Fibroblast of mammary gland (primary cell): Measurements from ENCODE around the gene SND1.
"Not testable (repeated sequence)": the region's sequence is repeated elsewhere in the genome, so short reads cannot be mapped to it uniquely, and the experiment has no call there.

Experiments used
- DNase-seq: peaks from one replicate; pipeline ENCODE4 v3.0.0-alpha.2; 2010; ENCODE audit warnings: low read depth
- H3K4me3 ChIP-seq: 2 replicates; pipeline ENCODE4 v1.5.1; 2011; ENCODE audit warnings: low read depth, mild to moderate bottlenecking, low read length, moderate library complexity; ENCODE audit not compliant: control insufficient read depth
- TF ChIP-seq, protein P1 (sequence below): conservative IDR thresholded peaks from 2 replicates; pipeline ENCODE4 v1.5.1; 2011; ENCODE audit warnings: low read depth, low read length, inconsistent platforms; ENCODE audit not compliant: control insufficient read depth, insufficient read depth

SND1 gene

DNA sequence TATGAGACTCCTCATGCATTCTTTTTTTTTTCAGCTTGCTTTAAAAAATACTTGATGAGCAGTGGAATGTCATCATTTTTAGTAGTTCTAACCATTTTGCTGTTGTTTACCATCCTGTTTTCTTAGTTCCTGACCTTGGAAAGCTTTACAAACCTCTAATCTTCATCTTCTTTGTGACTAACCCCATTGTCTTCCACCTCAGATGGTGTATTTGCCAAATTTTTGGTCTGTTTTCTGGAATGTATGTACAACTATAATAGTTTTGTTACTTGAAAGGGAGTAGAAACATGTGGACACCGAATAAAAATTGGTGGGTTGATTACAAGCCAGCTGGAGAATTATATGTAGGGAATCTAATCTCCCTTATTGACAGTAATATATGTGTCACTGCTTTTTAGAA is 172.7 kb downstream of the SND1 start:
- TF ChIP-seq, protein P1, sequence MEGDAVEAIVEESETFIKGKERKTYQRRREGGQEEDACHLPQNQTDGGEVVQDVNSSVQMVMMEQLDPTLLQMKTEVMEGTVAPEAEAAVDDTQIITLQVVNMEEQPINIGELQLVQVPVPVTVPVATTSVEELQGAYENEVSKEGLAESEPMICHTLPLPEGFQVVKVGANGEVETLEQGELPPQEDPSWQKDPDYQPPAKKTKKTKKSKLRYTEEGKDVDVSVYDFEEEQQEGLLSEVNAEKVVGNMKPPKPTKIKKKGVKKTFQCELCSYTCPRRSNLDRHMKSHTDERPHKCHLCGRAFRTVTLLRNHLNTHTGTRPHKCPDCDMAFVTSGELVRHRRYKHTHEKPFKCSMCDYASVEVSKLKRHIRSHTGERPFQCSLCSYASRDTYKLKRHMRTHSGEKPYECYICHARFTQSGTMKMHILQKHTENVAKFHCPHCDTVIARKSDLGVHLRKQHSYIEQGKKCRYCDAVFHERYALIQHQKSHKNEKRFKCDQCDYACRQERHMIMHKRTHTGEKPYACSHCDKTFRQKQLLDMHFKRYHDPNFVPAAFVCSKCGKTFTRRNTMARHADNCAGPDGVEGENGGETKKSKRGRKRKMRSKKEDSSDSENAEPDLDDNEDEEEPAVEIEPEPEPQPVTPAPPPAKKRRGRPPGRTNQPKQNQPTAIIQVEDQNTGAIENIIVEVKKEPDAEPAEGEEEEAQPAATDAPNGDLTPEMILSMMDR: no peak
- DNase-seq: no peak
- H3K4me3 ChIP-seq: no peak overlapping the region

DNA sequence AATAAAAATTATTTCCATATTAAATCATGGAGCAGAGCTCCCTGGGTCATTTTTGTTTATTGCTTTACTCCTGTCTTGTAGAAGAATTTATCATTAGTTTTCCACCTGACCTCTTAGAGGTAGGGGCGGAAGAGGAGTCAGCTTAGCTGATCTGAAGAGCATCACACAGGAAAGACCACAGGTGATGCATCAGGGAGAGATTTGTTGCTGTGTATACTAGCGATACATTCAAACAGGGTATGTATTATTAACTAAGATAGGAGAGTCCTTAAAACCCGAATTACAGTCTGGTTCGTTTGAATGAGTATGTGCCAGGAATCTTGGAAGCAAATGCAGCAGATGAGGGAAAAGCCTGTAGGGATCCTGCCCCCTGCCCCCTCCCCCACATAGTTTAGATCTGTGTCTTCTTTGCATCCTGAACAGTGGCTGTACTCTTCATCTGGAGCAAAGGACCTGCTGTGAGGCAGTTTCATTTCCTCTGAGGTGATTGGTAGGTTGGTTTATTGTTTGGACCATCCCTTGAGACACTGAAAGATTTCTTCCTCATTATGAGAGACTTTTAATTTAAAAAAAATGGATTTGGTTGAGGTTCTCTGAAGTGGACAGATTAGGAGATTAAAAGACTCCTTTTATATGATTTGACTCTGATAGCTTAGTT is 177.0 kb downstream of the SND1 start:
- H3K4me3 ChIP-seq: no peak overlapping the region
- TF ChIP-seq, protein P1: no peak
- DNase-seq: no peak

DNA sequence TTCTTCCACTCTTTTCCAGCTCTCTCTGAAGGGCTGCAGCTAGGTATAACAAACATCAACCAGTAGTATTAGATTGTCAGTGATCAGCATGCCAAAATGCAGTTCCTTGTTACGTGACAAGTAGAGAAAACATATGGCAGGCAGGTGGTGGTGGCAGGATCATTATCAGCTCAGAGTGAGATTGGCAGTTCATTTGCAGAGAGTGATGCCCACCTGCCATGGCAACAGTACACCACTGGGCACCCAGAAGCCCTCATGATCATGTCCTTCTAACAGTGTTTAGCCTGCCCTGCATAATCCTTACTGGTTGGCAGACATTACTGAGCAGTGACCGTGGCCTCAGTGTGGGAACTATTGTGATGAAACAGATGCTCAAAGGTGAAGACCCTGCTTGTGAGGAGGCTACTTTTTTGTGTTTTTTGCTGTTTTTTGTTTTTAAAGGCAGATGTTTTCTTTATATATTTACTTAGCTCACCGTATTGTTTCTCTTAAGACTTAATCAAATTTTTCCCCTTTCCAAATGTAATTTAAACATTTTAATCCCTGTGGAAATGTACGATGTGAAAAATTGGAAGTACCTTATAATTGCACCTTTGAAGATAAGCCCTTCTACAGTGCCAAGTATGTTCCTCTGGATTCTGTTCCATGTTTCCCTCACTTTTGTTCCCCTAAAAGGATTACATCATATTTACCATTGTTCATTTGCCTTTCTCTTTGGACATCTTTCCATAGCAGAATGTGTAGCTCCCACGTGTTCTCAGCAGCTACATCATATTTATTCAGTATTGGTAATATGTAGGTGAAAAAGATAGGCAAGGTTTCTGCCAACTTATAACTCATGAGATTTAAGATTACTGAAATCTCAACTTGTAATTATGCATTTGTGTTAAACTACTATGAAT is 179.6 kb downstream of the SND1 start:
- H3K4me3 ChIP-seq: no peak overlapping the region
- TF ChIP-seq, protein P1: no peak
- DNase-seq: no peak

DNA sequence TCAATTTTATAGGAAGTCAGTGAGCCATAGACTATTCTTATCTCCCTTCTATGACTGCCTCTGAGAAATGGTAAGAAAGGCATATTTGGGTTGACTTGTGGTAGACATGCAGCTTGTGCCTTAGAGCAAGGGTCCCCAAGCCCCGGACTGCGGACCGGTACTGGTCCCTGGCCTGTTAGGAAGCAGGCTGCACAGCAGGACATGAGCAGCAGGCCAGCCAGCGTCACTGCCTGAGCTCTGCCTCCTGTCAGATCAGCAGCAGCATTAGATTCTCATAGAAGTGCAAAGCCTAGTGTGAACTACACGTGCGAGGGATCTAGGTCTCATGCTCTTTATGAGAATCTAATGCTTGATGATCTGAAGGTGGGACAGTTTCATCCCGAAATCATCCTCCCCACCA is 180.6 kb downstream of the SND1 start:
- TF ChIP-seq, protein P1: no peak
- no peak for DNase-seq
- H3K4me3 ChIP-seq: no peak overlapping the region

DNA sequence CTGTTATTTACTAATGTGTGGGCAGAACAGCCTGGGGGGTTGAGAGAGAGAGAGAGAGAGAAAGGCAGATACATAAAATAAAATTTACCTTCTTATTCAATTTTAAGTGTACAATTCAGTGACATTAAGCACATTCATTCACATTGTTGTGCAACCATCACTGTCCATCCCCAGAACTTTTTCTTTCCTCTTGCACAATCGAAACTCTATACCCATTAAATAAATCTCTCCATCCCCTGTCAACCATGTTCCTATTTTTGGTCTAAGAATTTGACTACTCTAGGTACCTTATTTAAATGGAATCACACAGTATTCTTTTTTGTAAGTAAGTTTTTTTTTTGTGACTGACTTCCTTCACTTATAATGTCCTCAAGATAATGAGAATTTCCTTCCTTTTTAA is 181.6 kb downstream of the SND1 start:
- TF ChIP-seq, protein P1: no peak
- DNase-seq: peak; percentile 62
- H3K4me3 ChIP-seq: no peak overlapping the region

DNA sequence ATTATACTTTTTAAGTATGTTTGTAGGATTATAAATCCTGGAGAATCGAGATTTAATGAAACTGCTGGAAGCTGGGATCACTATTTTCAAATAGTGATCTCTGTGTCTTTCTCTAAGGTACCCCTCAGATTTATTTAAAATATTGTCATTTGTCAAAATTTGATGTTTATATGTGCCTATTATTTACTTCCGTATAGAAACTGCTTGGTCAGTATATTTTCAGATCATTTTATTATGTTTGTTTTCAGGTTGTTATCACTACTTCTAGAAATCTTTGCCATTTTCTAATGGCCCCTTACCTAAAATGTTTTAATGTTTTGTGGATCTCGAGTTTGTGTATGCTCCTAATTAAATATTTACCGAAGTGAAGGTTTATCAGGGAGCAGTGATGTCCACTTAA is 183.7 kb downstream of the SND1 start:
- H3K4me3 ChIP-seq: no peak overlapping the region
- no peak for DNase-seq
- TF ChIP-seq, protein P1: no peak

DNA sequence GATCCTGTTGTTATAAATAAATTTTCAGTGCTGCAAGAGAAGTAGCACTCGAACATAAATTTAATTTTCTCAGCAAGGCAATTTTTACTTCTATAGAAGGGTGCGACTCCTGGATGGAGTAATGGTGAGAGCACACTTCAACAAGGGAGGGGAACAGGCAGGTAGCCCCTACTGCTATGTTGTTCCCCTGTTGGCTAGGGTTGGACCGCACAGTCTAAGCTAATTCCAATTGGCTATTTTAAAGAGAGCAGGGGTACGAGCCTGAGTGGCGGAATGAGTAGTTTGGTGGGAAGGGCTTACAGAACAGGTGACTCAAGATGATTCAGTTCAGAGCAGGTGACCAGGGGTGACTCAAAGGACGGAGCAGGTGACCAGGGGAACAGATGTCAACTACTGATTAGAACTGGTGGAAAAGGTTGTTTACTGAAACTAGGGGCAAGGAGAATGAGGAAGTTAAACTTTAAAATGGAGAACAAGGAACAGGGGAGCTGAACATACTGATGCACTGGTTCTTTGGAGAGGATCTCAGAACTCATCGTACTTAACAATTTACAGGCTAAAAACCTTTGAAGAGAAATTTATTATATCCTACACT is 185.9 kb downstream of the SND1 start:
- H3K4me3 ChIP-seq, DNase-seq: not testable (repeated sequence)
